ENCODE measurements around the gene FBXO22. TPM values are rescaled to one million over a fixed set of nuclear protein-coding genes. Genes with fewer than 3 reads are reported as not detected.
"Not testable (repeated sequence)": the region's sequence is repeated elsewhere in the genome, so short reads cannot be mapped to it uniquely, and the experiment has no call there.

Gene FBXO22
- polyA plus RNA-seq (ENCODE audit: insufficient read length) = 52.2 TPM
- long read RNA-seq, donor 1, full-length matches to known transcripts = 9 of 9 reads
- long read RNA-seq, donor 1, partial matches to known transcripts = 0 of 9 reads
- long read RNA-seq, donor 1, other reads (novel, unspliced or antisense) = 0 of 9 reads
- long read RNA-seq, donor 2, full-length matches to known transcripts = 11 of 11 reads
- long read RNA-seq, donor 2, partial matches to known transcripts = 0 of 11 reads
- long read RNA-seq, donor 2, other reads (novel, unspliced or antisense) = 0 of 11 reads
- long read RNA-seq, donor 3, full-length matches to known transcripts = 7 of 7 reads
- long read RNA-seq, donor 3, partial matches to known transcripts = 0 of 7 reads
- long read RNA-seq, donor 3, other reads (novel, unspliced or antisense) = 0 of 7 reads
- long read RNA-seq, donor 4 = 0 reads
- long read RNA-seq, donor 5, full-length matches to known transcripts = 10 of 10 reads
- long read RNA-seq, donor 5, partial matches to known transcripts = 0 of 10 reads
- long read RNA-seq, donor 5, other reads (novel, unspliced or antisense) = 0 of 10 reads
- long read RNA-seq, donor 6, full-length matches to known transcripts = 11 of 19 reads
- long read RNA-seq, donor 6, partial matches to known transcripts = 8 of 19 reads
- long read RNA-seq, donor 6, other reads (novel, unspliced or antisense) = 0 of 19 reads
- long read RNA-seq, donor 7, full-length matches to known transcripts = 5 of 5 reads
- long read RNA-seq, donor 7, partial matches to known transcripts = 0 of 5 reads
- long read RNA-seq, donor 7, other reads (novel, unspliced or antisense) = 0 of 5 reads
- long read RNA-seq, donor 8, full-length matches to known transcripts = 7 of 7 reads
- long read RNA-seq, donor 8, partial matches to known transcripts = 0 of 7 reads
- long read RNA-seq, donor 8, other reads (novel, unspliced or antisense) = 0 of 7 reads

GRCh38 chr15:75903331-75904239 is at the start of gene FBXO22:
TSS of gene FBXO22 (plus strand) at chr15:75903878. CDS start at chr15:75903964, 86 bp downstream.
- DNase-seq = peak; percentile 90

- no peak for DNase-seq
Observed at GRCh38 chr15:75857886-75858285, 45.8 kb upstream of the FBXO22 start.

GRCh38 chr15:75861750-75862402 is 41.8 kb upstream of the FBXO22 start:
- DNase-seq = no peak

- DNase-seq = no peak
Observed at GRCh38 chr15:75862796-75863195, 40.9 kb upstream of the FBXO22 start.

- DNase-seq = no peak
Observed at GRCh38 chr15:75864213-75865059, 39.2 kb upstream of the FBXO22 start.

GRCh38 chr15:75866045-75866444 is 37.6 kb upstream of the FBXO22 start:
- not testable (repeated sequence) for DNase-seq

GRCh38 chr15:75866916-75867315 is 36.8 kb upstream of the FBXO22 start:
- no peak for DNase-seq

GRCh38 chr15:75867449-75867848 is 36.2 kb upstream of the FBXO22 start:
- DNase-seq = no peak

- DNase-seq = no peak
Observed at GRCh38 chr15:75868019-75868418, 35.7 kb upstream of the FBXO22 start.

- DNase-seq = no peak
Observed at GRCh38 chr15:75869446-75869845, 34.2 kb upstream of the FBXO22 start.

GRCh38 chr15:75871589-75871988 is 32.1 kb upstream of the FBXO22 start:
- DNase-seq = not testable (repeated sequence)

GRCh38 chr15:75872403-75872990 is 31.2 kb upstream of the FBXO22 start:
- no peak for DNase-seq

GRCh38 chr15:75884041-75884440 is 19.6 kb upstream of the FBXO22 start:
- no peak for DNase-seq

- no peak for DNase-seq
Observed at GRCh38 chr15:75887178-75887577, 16.5 kb upstream of the FBXO22 start.

GRCh38 chr15:75891895-75892294 is 11.8 kb upstream of the FBXO22 start:
- DNase-seq = no peak

- DNase-seq = no peak
Observed at GRCh38 chr15:75895731-75896130, 7.9 kb upstream of the FBXO22 start.

- DNase-seq = no peak
Observed at GRCh38 chr15:75900577-75900976, 3.1 kb upstream of the FBXO22 start.

- no peak for DNase-seq
Observed at GRCh38 chr15:75902129-75902557, 1.5 kb upstream of the FBXO22 start.

- no peak for DNase-seq
Observed at GRCh38 chr15:75905231-75905630, 1.6 kb downstream of the FBXO22 start.

- not testable (repeated sequence) for DNase-seq
Observed at GRCh38 chr15:75910355-75910754, 6.7 kb downstream of the FBXO22 start.
